HG03460 (cell line): Measurements from ENCODE around the gene CMKLR1.

Experiments
- ATAC-seq: cut with Tn5 transposase; IDR thresholded peaks from one replicate; pipeline ENCODE4 v1.9.1; 2021; ENCODE audit not compliant: unreplicated experiment

The CMKLR1 gene

DNA sequence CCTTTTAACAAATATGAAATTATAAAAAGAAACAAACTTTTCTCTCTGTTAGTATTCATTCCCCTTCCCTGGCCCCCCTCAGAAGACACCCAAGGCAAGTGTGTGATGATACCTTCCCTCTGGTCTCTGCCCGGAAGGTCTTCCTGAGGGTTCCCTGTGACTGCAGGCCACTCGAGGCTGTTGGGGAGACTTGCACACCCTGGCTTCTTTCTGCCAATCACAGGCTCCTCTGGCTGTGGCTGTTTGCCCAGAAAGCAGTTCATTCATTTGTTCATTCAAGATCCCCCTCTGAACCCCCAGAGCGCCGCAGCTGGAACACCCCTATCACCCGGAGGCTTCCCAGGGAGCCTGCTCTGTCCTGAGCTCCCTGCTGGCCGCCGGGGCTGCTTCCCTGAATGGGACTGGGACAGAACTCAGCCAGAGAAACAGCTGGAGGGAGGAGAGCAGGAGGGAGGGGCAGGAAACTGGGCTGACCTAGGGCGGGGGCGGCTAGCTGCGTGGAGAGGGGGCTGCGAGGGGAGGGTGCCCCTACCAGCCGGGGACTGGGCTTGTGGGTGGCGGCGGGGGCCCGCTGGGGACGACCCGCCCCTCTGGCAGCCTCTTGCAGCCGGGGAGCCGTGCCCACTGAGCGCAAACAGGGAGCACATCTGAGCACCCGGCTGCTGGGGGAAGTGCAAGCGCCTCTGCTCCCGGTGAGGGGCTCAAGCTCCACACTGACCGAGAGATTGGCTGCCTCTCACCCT, at the start of gene CMKLR1:
Gene CMKLR1, minus strand, starts transcription at position 397 of the 743 bp plus-strand sequence. CDS start 45,720 bp downstream, outside the sequence.
- no peak for ATAC-seq

DNA sequence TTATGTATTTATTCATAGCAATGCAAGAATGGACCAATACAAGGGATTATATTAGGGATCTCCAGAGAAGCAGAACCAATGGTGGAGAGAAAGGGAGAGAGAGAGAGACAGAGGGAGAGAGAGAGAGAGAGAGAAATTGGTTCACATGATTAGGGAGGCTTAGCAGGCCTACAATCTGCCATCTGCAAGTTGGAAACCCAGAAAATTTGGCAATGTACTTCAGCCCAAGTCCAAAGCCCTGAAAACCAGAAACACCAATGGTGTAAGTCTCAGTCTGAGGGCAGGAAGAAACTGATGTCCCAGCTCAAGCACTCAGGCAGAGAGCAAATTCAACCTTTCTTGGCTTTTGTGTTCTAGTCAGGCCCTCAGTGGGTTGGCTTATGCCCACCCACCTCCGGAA, 48.7 kb upstream of the CMKLR1 start:
- no peak for ATAC-seq

DNA sequence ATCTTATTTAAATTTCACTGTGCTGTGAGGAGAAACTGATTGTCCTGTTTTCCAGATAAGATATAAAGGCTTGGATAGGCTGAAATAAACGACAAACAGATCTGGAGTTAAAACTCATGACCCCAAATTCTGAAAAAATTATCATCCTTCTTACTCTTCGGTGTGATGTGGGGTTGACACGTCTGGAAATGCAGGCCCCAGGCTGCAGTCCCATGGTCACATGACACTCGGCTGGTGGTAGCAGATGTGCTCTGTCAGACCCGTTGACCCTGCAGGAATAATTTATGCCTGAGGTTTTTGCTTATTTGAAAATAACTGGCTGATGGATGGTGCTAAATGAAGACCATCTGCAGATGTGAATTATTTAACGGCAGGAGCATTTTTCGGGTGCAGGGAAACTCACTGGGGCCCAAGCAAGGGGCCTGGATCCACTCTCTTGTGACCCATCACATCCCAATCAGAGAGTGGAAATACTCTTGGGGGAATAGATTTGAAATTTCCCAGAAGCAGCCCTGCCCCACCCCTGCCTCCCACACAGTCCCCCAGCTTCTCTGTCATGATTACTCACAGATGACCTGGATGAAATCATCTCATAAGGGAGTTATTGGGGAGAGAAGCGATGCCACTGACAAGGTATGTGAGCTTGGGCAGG, 47.7 kb upstream of the CMKLR1 start:
- no peak for ATAC-seq

DNA sequence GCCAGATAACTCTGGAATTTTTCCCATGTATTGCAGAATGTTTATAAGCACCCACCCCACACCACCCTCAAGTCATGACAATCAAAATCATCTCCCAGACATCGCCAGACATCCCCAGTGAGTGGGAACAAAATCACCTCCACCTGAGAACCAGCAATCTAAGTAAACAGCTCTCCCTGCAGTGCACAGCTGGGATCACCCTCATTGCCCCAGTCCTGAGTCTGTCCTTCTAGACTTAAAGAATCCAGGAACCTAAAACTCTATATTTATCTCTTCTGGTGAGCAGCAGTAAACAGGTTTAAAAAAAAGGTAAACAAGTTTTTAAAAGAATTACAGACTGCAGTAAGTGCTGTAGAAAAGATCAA, 43.3 kb upstream of the CMKLR1 start:
- ATAC-seq: no peak

DNA sequence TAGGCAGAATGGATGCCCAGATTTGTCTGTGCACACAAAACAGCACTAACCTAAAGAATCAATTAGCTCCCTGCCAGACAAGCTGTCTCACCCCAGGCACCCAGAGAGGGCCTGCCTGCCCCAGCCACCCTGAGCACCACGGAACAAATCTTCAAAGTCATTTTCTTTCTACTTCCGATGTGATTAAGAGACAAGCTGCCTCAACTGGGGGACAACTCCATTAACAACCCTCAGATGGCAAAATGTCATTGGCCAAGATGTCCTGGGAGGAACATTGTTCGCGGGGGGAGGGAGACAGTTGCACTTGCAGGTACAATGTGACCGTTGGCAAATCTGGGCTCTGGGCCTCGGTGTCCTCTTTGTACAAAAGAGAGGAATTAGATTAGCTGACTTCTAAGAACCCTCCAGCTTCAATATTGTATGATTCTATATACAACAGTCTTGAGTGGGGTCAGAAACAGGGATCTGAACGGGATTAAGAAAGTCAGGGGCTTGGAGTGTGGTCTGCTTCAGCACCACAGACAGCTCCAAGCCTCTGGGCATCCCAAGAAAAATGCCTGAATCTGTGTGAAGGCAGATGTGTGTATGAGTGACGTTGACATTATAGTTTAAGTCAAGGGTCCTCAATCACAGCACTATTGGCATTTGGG, 42.8 kb upstream of the CMKLR1 start:
- no peak for ATAC-seq

- ATAC-seq: no peak
These were observed 41.3 kb upstream of the CMKLR1 start for GRCh38 chr12:108380382-108380781.

GRCh38 chr12:108379823-108380222, 40.7 kb upstream of the CMKLR1 start:
- ATAC-seq: no peak

DNA sequence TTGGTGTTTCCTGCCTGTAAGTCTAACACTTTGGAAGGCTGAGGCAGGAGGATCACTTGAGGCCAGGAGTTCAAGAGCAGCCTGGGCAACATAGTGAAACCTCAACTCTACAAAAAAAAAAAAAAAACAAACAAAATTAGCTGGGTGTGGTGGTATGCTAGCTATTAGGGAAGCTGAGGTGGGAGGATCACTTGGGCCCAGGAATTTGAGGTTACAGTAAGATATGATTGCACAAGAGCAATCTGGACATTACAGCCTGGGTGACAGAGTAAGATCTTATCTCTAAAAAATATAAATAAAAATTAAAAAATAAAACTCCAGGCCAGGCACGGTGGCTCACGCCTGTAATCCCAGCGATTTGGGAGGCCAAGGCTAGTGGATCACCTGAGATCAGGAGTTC, 39.8 kb upstream of the CMKLR1 start:
- no peak for ATAC-seq

DNA sequence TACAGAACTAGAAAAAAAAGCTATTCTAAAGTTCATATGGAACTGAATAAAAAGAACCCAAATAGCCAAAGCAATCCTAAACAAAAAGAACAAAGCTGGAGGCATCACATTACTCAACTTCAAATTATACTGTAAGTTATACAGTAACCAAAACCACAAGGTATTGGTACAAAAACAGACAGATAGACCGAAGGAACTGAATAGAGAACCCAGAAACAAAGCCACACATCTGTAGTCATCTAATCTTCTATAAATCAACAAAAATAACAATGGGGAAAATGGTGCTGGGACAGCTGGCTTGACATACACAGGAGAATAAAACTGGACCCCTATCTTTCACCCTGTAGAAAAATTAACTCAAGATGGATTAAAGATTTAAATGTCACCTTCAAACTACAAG, 38.1 kb upstream of the CMKLR1 start:
- ATAC-seq: no peak

GRCh38 chr12:108375986-108376663, 37.0 kb upstream of the CMKLR1 start:
- ATAC-seq: no peak

GRCh38 chr12:108374596-108375320, 35.6 kb upstream of the CMKLR1 start:
- ATAC-seq: no peak

- ATAC-seq: no peak
These were observed 34.0 kb upstream of the CMKLR1 start for GRCh38 chr12:108373111-108373510.

- ATAC-seq: no peak
These were observed 32.8 kb upstream of the CMKLR1 start for GRCh38 chr12:108371801-108372344.

GRCh38 chr12:108370415-108370814, 31.3 kb upstream of the CMKLR1 start:
- no peak for ATAC-seq

DNA sequence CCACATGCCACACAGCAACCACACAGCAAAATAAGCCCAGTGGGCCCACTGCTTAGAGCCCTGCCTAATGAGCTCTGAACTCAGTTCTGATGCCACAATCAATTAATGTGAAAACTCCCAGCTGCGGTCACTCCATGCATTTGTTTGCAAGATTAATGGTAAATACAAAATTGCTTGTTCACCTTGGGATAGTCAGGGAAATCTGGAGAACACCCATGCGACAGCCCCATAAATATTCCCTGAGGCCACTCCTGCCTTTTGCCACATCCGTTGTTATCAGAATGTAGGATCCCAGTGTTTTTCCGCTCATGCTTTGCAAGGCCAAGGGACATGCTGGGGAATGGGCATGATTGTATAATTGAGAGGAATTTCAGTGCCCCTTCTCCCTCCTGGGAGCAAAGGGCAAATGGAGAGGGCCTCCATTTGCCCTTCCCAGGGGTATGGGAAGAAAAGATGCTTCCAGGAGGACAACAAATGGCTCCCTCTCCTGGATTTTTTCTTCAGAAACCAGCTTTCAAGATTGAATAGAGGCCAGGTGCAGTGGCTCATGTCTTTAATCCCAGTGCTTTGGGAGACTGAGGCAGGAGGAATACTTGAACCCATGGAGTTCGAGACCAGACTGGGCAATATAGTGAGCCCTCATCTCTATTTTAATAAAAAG, 30.8 kb upstream of the CMKLR1 start:
- ATAC-seq: no peak

DNA sequence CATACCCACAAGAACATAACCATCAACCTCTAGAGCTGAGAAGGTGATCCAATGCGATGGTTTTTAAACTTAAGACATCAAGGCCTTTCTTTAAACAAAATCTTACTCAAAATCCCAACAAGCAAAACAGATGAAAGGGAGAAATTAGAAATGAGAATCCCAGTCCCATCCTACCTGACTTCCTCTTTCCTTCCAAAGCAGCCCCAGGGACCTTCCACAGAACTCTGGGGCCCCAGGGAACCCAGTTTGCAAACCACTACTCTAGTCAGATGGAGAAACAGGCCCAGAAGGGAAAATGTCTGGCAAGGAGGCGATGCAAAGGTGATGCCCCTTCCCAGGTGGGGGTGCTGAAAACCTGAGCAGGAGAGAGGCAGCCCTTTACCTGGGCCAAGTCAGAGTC, 29.0 kb upstream of the CMKLR1 start:
- no peak for ATAC-seq

DNA sequence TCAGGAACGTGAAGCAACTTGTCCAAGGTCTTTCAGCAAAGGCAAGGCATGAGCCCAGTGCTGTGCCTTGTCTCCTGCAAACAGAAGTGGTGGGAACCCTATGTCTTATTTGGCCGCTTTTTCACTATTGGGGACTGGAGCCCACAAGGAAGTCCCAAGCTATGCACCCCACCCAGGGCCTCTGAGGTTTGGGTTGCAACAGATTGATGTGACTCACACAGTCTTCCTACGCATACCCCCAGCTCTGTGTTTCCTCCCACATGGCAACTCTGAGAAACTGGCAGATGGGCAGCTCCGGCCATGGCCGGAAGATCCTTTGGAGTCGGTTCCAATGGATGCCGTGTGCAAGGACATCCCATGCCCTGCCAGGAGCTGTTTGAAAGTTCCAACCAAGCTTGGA, 28.3 kb upstream of the CMKLR1 start:
- ATAC-seq: no peak

- no peak for ATAC-seq
These were observed 26.2 kb upstream of the CMKLR1 start for GRCh38 chr12:108365324-108365723.

DNA sequence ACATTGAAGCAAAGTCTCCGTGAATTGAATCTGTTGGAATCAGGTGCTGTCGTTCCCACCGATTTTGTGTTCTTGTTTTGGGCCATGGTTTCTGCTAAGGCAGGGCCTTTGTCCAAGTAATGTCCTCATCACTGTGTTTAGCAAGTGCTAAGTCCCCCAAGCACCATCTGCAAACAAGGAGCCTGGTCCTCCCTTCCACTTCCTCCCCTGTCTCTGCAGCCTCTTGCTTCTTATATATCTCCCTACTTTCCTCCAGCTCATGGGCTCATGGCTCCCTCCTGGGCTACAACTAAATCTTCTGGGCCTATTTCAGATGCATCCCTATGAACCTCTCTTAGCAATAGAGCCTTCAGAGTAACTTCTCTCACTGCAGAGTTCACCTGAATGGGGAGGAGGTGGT, 25.8 kb upstream of the CMKLR1 start:
- ATAC-seq: no peak

- no peak for ATAC-seq
These were observed 24.5 kb upstream of the CMKLR1 start for GRCh38 chr12:108363565-108363964.
